Natural killer cell (primary cell): ENCODE results near the gene ZNF574. TPM values are rescaled to one million over a fixed set of nuclear protein-coding genes. Genes with fewer than 3 reads are reported as not detected.
"Not testable (repeated sequence)": the region's sequence is repeated elsewhere in the genome, so short reads cannot be mapped to it uniquely, and the experiment has no call there.

Experiments
- ATAC-seq, 3 donors: fragments of 150-1000 bp in 2 of 3; fragments of 200-7000 bp in 1 of 3; cut with Tn5 transposase; 1 replicate in 1 of 3; 2 replicates in 2 of 3; pipeline ENCODE4 v1.10.0; 2021; ENCODE audit warnings: mild to moderate bottlenecking in 2 of 3, moderate library complexity in 2 of 3
- DNase-seq, 2 donors: peaks; one replicate each; pipeline versions ENCODE4 v3.0.0 to v3.0.0-alpha.2; 2013 to 2021; ENCODE audit warnings: mixed read lengths in 1 of 2
- H3K27ac ChIP-seq: one replicate; pipeline ENCODE4 v1.5.1; 2013; ENCODE audit warnings: mild to moderate bottlenecking, low read length
- H3K27me3 ChIP-seq: one replicate; pipeline ENCODE4 v1.6.1; 2013; ENCODE audit warnings: low read length; ENCODE audit not compliant: control insufficient read depth, insufficient read depth
- H3K36me3 ChIP-seq: one replicate; pipeline ENCODE4 v1.6.1; 2013; ENCODE audit warnings: low read length; ENCODE audit not compliant: control insufficient read depth, insufficient read depth
- H3K4me1 ChIP-seq: one replicate; pipeline ENCODE4 v1.6.1; 2013; ENCODE audit warnings: low read length; ENCODE audit not compliant: control insufficient read depth, insufficient read depth
- H3K4me3 ChIP-seq: one replicate; pipeline ENCODE4 v1.5.1; 2013; ENCODE audit warnings: low read length
- H3K9me3 ChIP-seq: one replicate; pipeline ENCODE4 v1.6.1; 2013; ENCODE audit warnings: low read length; ENCODE audit not compliant: control insufficient read depth, insufficient read depth
- H3K27ac Mint-ChIP-seq, 2 donors: one replicate each; pipeline ENCODE4 v1.8.0; 2022; ENCODE audit warnings: mild to moderate bottlenecking in 2 of 2, mixed read lengths in 2 of 2, moderate library complexity in 1 of 2
- H3K27me3 Mint-ChIP-seq, 2 donors: one replicate each; pipeline ENCODE4 v1.8.0; 2022; ENCODE audit warnings: low read depth in 2 of 2, mixed read lengths in 2 of 2
- H3K36me3 Mint-ChIP-seq: one replicate; pipeline ENCODE4 v1.8.0; 2022; ENCODE audit warnings: mixed read lengths
- H3K4me1 Mint-ChIP-seq, 2 donors: one replicate each; pipeline ENCODE4 v1.8.0; 2022; ENCODE audit warnings: mixed read lengths in 2 of 2
- H3K4me3 Mint-ChIP-seq: one replicate; pipeline ENCODE4 v1.8.0; 2022; ENCODE audit warnings: mild to moderate bottlenecking, moderate library complexity, mixed read lengths
- H3K9me3 Mint-ChIP-seq, 2 donors: one replicate each; pipeline ENCODE4 v1.8.0; 2022; ENCODE audit warnings: mixed read lengths in 2 of 2
- WGBS: methylation state at CpG from one replicate; pipeline ENCODE4 v1.1.7; 2013; ENCODE audit warnings: missing lambda C conversion rate; ENCODE audit not compliant: insufficient coverage; 5-methylcytosine and 5-hydroxymethylcytosine counted together
- intact Hi-C: fragments of 100-400 bp; cut with micrococcal nuclease; formaldehyde crosslinking; loops from one replicate; pipeline ENCODE4 v1.14.2; 2022
- total RNA-seq, 4 donors: library from RNA; stranded (reverse); fragments of 120-200 nt in 1 of 4; gene quantifications; one replicate each; pipeline versions ENCODE4 v1.2.3 to v1.2.4, GENCODE V29; 2013 to 2022
- TF ChIP-seq, protein P1 (sequence below): fragments of 200-600 bp; IDR thresholded peaks from one replicate; pipeline ENCODE4 v1.8.0; 2022; ENCODE audit warnings: antibody characterized with exemption

The ZNF574 gene
- total RNA-seq, 3 donors from 2014 or later (not counting 1 experiment from before 2014, with no cell fraction given) = 21.6 to 23.7 (median 23.1) TPM

DNA sequence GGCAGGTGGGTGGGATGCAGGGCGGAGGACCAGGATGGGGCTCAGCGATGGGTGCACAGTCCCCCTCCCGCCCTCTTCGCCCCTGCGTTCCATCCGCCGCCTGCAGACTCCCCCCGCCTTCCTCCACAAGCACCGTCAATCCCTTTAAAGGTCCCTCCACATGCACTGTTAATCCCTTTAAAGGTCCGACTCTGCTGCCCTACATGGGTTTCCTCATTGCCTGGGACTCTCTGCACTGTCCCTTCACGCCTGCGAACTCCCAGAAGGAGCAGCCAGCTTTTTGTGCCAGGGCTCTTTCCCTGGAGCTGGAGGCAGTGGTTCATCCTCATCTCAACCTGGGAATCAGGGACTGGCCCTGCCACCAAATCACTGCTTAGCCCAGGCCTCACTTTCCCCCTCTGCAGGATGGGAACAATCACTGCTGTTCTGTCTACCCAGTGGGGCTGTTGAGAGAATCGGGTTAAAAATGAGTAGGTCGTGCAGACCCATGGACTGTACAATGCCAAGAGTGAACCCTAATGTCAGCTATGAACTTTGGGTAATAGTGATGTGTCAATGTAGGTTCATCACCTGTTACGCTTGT is 20.4 kb downstream of the ZNF574 start:
- no peak overlapping the region for H3K4me3 ChIP-seq
- WGBS = 97% methylated on average over 15 of the region's 15 CpGs
- H3K9me3 ChIP-seq = no peaks in the 10 kb centered on the region
- Mint-ChIP-seq H3K27me3 (no peaks in the 10 kb centered on the region), H3K4me1 (peaks cover 0 to 11% of the 10 kb centered on the region in 2 donors), H3K27ac (no peak overlapping the region), H3K4me3 (no peak overlapping the region), H3K9me3 (no peaks in the 10 kb centered on the region), H3K36me3 (peaks cover 5% of the 10 kb centered on the region)
- TF ChIP-seq, protein P1, sequence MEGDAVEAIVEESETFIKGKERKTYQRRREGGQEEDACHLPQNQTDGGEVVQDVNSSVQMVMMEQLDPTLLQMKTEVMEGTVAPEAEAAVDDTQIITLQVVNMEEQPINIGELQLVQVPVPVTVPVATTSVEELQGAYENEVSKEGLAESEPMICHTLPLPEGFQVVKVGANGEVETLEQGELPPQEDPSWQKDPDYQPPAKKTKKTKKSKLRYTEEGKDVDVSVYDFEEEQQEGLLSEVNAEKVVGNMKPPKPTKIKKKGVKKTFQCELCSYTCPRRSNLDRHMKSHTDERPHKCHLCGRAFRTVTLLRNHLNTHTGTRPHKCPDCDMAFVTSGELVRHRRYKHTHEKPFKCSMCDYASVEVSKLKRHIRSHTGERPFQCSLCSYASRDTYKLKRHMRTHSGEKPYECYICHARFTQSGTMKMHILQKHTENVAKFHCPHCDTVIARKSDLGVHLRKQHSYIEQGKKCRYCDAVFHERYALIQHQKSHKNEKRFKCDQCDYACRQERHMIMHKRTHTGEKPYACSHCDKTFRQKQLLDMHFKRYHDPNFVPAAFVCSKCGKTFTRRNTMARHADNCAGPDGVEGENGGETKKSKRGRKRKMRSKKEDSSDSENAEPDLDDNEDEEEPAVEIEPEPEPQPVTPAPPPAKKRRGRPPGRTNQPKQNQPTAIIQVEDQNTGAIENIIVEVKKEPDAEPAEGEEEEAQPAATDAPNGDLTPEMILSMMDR = no peak
- ATAC-seq = no peak
- no peak for DNase-seq
- no peak overlapping the region for H3K27ac ChIP-seq
- no peaks in the 10 kb centered on the region for H3K27me3 ChIP-seq
- intact Hi-C loops = no loop called here
- H3K36me3 ChIP-seq = peaks cover 45% of the 10 kb centered on the region
- peaks cover 5% of the 10 kb centered on the region for H3K4me1 ChIP-seq

DNA sequence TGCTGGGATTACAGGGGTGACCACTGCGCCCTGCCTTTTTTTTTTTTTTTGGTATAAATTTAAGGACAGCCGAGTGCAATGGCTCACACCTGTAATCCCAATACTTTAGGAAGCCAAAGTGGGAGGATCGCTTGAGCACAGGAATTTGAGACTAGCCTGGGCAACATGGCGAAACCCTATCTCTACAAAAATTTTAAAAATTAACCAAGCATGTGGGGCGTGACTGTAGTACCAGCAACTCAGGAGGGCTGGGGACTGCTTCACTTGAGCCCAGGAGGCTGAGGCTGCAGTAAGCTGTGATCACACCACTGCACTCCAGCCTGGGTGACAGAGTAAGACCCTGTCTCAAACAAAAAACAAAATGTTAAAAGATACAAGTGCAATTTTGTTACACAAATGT is 21.5 kb downstream of the ZNF574 start:
- Mint-ChIP-seq H3K27ac (no peak overlapping the region), H3K4me3 (no peak overlapping the region), H3K4me1 (peaks cover 0 to 6% of the 10 kb centered on the region in 2 donors), H3K9me3 (no peaks in the 10 kb centered on the region), H3K36me3 (peaks cover 5% of the 10 kb centered on the region), H3K27me3 (no peaks in the 10 kb centered on the region)
- no peak for DNase-seq
- 95% methylated on average over 4 of the region's 5 CpGs for WGBS
- intact Hi-C loops = no loop called here
- no peaks in the 10 kb centered on the region for H3K4me1 ChIP-seq
- no peaks in the 10 kb centered on the region for H3K27me3 ChIP-seq
- H3K36me3 ChIP-seq = peaks cover 43% of the 10 kb centered on the region
- H3K9me3 ChIP-seq = no peaks in the 10 kb centered on the region
- H3K4me3 ChIP-seq = no peak overlapping the region
- TF ChIP-seq, protein P1 = no peak
- no peak overlapping the region for H3K27ac ChIP-seq
- no peak for ATAC-seq

DNA sequence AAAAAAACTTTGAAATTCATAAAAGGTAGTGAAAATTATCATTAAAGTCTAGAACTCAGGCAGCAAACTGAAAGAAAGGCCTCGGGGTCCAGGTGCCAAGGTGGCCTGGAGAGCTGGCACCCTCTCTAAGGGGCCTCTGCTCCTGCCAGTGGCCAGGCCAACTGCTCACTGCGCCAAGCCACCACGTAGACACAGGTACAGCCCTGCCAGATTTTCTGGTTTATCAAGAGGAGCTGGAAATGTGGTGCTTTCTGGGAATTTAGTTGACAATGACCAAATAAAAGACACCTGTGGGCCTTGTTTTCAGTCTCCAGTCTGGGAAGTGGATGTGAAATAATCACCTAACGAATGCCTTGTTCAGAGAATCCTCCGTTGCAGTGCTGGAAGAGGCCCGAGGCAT is 22.8 kb downstream of the ZNF574 start:
- Mint-ChIP-seq H3K36me3 (peaks cover 5% of the 10 kb centered on the region), H3K27ac (no peak overlapping the region), H3K9me3 (no peaks in the 10 kb centered on the region), H3K4me3 (no peak overlapping the region), H3K27me3 (no peaks in the 10 kb centered on the region), H3K4me1 (peaks cover 0 to 6% of the 10 kb centered on the region in 2 donors)
- H3K27ac ChIP-seq = no peak overlapping the region
- no peak overlapping the region for H3K4me3 ChIP-seq
- intact Hi-C loops = no loop called here
- H3K9me3 ChIP-seq = no peaks in the 10 kb centered on the region
- ATAC-seq (no peak), DNase-seq (no peak)
- H3K27me3 ChIP-seq = no peaks in the 10 kb centered on the region
- H3K4me1 ChIP-seq = no peaks in the 10 kb centered on the region
- WGBS = 96% methylated on average over 6 of the region's 6 CpGs
- TF ChIP-seq, protein P1 = no peak
- H3K36me3 ChIP-seq = peaks cover 38% of the 10 kb centered on the region

DNA sequence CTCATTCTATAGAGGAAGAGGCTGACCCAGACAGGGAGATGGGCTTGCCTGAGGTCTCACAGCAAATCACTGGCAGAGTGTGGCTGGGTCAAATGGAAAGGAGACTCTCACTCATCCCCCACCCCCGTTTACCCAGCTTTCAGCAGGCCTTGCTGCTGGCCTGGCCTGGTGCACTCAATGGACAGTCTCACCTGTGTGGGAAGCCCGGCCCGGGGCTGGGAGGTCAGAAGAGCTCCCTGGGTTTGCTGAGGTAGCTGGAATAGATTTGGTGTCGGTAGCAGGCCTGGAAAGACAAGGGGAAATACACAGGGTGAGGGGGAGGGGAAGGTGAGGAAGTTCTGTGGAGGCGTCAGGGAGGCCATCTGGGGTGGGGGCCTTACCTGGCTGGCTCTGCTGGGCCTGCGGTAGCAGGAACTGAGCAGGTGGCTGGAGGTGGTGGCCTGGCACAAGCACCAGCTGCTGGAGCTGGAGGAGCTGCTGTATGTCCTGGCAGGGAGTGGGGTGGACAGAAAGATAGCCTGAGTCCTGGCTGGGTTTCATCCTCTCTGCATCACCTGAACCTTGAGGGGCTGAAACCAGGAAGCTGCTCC is 23.5 kb downstream of the ZNF574 start:
- Histone ChIP-seq H3K27me3 (no peaks in the 10 kb centered on the region), H3K4me1 (no peaks in the 10 kb centered on the region), H3K9me3 (no peaks in the 10 kb centered on the region), H3K36me3 (peaks cover 37% of the 10 kb centered on the region), H3K4me3 (no peak overlapping the region), H3K27ac (no peak overlapping the region)
- H3K4me3 Mint-ChIP-seq = no peak overlapping the region
- TF ChIP-seq, protein P1 = no peak
- H3K9me3 Mint-ChIP-seq = no peaks in the 10 kb centered on the region
- WGBS = 87% methylated on average over 5 of the region's 6 CpGs
- ATAC-seq = no peak
- H3K27ac Mint-ChIP-seq = no peak overlapping the region
- peaks cover 0 to 3% of the 10 kb centered on the region in 2 donors for H3K4me1 Mint-ChIP-seq
- H3K36me3 Mint-ChIP-seq = peaks cover 3% of the 10 kb centered on the region
- intact Hi-C loops = no loop called here
- H3K27me3 Mint-ChIP-seq = no peaks in the 10 kb centered on the region
- no peak for DNase-seq

DNA sequence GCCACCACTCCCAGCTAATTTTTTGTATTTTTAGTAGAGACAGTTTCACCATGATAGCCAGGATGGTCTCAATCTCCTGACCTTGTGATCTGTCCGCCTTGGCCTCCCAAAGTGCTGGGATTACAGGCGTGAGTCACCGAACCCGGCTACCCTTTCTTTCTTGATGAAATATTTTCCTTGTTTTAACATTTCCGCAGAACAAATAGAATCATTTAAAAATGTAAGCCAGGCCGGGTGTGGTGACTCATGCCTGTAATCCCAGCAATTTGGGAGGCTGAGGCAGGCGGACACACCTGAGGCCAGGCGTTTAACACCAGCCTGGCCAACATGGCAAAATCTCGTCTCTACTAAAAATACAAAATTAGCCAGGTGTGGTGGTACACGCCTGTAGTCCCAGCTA is 24.3 kb downstream of the ZNF574 start:
- DNase-seq, H3K27me3 ChIP-seq, H3K4me3 Mint-ChIP-seq, H3K9me3 Mint-ChIP-seq, intact Hi-C loops, H3K36me3 Mint-ChIP-seq, H3K9me3 ChIP-seq, ATAC-seq, H3K27ac Mint-ChIP-seq, H3K27me3 Mint-ChIP-seq, H3K27ac ChIP-seq, H3K4me1 ChIP-seq, H3K4me1 Mint-ChIP-seq, H3K4me3 ChIP-seq: not testable (repeated sequence)
- 93% methylated on average over 10 of the region's 10 CpGs for WGBS
- peaks cover 29% of the 10 kb centered on the region for H3K36me3 ChIP-seq
